ENCODE measurements around the gene ZNF396.
A peak's percentile ranks its signal among the peaks of the same experiment; 100 is the strongest.

The ZNF396 gene

DNA sequence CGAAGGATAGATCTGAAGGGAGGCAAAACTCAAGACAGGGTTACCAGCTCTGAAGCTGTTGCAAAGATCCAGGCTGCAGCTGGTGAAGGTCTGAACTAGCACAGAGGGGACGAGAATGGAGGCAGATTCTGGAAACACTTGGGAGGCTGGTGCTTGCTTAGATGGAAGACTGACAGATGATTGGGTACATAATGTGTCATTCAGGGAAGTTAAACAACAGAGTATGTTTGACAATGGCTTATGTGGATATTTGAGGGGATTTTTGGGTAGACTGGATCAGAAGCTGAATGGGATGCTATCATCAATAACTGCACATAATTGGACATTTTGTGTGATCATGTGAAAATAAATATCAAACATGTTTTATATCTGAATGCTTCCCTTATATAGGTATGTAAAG is 2.3 kb upstream of the ZNF396 start:
- no peak for DNase-seq

DNA sequence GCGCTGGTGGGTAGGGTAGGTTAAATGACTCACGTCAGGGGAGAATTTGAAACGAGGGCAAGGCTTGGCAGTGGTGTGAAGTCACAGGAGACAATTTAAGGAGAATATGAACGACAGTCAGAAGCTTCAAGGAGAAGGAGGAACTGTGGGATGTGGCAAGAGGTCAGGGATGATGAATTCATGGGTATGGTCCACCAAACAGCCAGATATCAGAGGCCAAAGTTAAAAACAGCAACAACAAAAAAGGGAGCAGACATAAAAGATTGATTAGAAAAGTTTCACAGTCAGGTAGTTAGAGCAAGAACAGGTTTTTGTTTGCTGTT is 1.4 kb upstream of the ZNF396 start:
- no peak for DNase-seq

DNA sequence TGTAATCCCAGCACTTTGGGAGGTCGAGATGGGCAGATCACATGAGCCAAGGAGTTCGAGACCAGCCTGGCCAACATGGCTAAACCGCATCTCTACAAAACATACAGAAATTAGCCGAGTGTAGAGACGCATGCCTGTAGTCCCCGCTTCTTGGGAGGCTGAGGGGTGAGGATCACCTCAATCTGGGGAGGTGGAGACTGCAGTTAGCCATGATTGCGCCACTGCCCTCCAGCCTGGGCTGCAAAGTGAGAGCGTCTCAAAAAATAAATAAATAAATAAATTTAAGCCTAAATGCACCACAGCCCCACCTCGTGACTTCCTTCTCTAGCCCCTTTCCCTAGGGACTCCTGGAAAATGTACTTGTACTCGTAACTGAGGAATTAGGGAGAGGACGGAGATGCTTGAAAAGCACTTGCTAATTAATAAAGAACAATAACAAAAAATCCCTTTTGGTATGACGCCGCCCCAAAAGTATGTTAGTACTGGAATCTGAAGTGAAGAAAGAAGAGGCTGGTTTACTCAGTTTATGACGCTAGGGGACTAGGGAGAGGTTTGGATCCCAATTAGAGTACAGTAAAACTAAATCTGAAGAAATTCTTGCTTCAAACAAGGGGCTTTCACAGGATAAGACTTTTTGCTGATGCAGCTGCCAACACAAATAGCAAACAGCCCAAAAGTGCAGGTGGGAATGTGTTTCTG is 887 bp upstream of the ZNF396 start:
- no peak for DNase-seq

GRCh38 chr18:35376393-35376741 is 770 bp downstream of the ZNF396 start:
- DNase-seq = no peak

- no peak for DNase-seq
Observed at GRCh38 chr18:35374708-35375107, 2.4 kb downstream of the ZNF396 start.

DNA sequence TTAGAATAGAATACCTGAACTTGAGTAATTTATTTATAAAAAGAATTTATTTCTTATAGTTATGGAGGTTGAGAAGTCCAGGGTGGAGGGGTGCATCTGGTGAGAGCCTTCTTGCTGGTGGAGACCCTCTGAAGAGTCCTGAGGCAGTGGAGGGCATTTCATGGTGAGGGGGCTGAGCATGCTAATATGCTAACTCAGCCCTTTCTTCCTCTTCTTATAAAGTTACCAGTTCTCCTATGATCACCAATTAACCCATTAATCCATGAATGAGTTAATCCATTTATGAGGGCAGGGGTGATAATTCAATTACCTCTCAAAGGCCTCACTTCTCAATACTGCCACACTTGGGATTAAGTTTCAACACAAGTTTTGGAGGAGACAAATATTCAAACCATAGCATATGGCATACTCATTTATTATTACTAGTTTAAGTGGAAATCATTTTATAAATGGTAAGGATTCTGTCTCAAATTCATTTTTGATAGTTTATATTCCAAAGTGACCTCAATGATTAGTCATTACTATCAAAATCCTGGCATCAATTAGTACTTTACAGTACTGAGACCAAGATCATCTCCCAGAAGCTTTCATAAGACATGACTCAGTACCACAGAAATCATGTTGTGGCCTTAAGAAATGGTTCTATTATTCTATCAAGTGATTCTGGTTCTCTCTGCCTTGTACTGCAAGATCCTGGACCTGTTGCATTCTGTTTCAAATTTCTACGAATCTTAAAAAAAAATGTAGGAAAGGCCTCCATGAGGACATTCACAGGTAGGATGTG is 5.5 kb downstream of the ZNF396 start:
- no peak for DNase-seq

GRCh38 chr18:35369126-35369525 is 8.0 kb downstream of the ZNF396 start:
- no peak for DNase-seq

DNA sequence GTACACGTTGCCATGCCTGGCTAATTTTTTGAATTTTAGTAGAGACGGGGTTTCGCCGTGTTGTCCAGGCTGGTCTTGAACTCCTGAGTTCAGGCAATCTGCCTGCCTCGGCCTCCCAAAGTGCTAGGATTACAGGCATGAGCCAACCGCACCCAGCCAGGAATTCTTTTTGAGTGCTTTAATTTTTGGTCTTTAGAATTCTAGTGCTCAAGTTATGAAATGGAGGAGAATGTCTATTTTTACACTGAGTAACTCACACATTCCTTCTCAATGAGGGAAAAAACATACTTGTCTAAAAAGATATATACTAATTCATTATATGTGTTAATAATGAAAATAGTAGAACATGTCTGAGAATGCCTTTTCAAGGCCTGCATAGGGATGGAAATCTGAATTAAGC is 8.5 kb downstream of the ZNF396 start:
- DNase-seq = no peak

- no peak for DNase-seq
Observed at GRCh38 chr18:35362531-35362930, 14.6 kb downstream of the ZNF396 start.

GRCh38 chr18:35361570-35362321 is 15.4 kb downstream of the ZNF396 start:
- no peak for DNase-seq

GRCh38 chr18:35355140-35355618 is 22.0 kb downstream of the ZNF396 start:
- DNase-seq = no peak

GRCh38 chr18:35352778-35353177 is 24.4 kb downstream of the ZNF396 start:
- DNase-seq = no peak

- DNase-seq = no peak
Observed at GRCh38 chr18:35352283-35352682, 24.9 kb downstream of the ZNF396 start.

DNA sequence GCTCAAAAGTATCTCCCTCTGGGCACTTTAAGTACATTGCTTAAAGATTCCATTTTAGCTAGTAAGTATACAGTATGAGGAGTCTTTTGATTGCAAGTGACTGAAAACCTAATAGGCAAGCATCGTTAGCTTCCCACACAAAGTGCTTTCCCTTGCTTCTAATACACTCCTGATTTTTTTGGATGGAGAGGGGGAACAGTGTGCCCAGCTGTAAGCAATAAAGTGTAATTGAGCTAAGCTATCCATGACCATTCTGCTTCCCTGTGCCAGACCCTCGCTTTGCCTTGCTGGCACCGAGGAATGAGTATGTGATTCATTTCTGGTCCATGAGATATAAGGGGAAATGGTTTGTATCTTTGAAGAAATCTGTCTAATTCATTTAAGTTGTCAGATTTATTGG is 29.1 kb downstream of the ZNF396 start:
- no peak for DNase-seq

GRCh38 chr18:35345950-35346349 is 31.2 kb downstream of the ZNF396 start:
- no peak for DNase-seq

- DNase-seq = no peak
Observed at GRCh38 chr18:35345460-35345921, 31.6 kb downstream of the ZNF396 start.

DNA sequence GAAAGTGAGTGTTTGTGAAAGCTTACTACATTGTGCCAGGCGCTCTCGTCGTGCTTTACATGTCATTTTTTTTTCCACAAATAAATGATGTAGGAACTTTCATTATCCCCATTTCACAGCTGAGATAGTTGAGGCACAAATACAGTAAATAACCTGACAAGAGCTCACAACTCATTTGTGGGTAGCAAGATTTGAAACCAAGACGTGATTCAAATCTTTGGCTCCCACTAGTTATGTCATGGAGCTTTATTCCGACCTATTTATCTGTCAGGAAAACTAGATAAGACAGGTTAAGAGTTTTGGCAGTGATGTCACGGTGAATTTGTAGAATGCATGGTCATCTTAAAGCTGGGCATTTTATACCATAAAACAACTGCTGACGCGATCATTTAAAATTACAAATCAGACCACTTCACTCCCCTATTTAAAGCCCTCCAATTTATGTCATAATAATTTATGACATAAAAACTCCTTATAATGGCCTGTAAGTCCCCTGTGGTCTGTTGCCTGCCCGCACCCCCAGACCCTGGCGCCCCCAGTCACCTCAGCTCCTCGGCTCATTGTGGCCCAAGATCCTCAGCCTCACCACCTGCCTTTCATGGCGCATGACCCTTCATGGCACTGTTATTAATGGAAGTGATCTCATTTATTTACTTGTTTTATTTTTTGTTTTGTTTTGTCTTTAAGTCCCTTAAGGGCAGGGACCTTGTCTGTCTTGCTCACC is 32.2 kb downstream of the ZNF396 start:
- DNase-seq = no peak

- DNase-seq = peak; percentile 84
Observed at GRCh38 chr18:35343936-35344735, 33.0 kb downstream of the ZNF396 start, which contains the start of gene ZNF24. TSS of gene ZNF24 (minus strand) at chr18:35344420. CDS start at chr18:35340650, 3,770 bp downstream.

- DNase-seq = no peak
Observed at GRCh38 chr18:35343488-35343935, 33.6 kb downstream of the ZNF396 start.

- no peak for DNase-seq
Observed at GRCh38 chr18:35337286-35337685, 39.9 kb downstream of the ZNF396 start.

DNA sequence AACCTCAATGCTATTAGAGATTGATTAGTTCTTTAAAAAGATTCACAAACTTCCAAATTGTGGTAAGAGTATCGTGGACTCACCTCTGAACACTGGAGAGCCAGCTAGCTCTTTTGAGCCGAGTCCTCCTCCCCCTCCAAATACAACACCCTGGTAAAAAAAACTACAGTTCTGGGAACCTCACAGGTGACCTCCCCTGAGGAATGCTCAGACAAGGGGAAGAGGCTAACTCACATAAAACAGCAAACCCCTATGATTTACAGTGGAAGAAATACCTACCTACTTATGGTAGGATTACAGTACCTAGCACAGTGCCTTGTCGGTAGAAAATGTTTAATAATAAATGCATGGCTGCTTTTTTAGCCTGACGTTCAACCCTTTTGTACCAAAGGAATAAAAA is 41.3 kb downstream of the ZNF396 start:
- no peak for DNase-seq

DNA sequence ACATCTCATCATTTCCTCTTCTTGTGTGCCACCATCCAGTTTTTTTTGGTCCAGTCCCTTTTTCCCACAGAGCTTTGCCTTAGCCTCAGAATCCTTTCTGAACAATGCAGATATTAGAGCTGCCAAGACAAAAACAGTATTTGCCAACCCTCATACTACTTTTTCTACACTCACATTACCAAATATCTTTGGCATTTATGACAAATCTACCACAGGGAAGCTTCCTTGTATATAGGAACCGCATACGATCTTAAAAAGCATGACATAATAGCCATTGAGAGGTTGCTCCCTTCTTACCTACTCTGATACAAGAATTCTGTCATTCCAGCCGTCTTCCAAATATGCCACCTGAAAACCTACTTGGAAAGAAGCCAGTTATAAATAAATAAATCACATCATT is 42.3 kb downstream of the ZNF396 start:
- no peak for DNase-seq
